AG08395 (cell line): ENCODE results near the gene FAM234B.

Source experiments
- DNase-seq: peaks from one replicate; pipeline ENCODE4 v3.0.0; 2012; ENCODE audit warnings: mixed read lengths, low spot score

FAM234B gene

DNA sequence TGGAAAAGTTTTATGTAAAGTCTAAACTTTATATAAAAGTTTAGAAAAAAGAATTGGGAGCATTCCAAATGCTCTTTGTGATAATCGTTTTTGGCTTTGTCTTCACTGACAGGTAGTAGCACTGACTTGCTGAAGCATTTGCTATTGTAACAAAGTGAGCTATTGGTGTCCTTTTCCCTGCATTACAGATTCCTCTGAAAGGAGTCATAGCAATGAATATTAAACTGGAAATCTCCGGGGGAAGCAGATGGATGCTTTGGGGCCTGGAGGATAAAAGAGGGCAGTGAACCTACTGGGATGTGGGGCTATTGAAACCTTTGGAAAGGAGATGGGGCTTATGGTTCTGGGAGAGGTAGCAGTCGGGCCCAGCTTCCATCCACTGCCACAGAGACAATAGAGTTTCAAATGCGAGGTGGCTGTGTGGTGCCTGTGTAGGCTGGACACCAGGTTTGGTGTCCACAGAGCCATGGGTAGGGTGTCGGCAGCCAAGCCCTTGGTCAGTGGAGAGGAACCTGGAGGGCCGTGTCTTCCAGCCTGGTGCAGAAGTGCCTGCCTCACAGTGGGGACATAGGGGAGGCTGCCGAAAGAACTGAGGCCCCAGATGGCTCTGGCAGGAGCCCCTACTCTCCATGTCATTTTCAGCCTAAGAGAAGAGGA, 49.1 kb downstream of the FAM234B start:
- DNase-seq = peak; percentile 48

DNA sequence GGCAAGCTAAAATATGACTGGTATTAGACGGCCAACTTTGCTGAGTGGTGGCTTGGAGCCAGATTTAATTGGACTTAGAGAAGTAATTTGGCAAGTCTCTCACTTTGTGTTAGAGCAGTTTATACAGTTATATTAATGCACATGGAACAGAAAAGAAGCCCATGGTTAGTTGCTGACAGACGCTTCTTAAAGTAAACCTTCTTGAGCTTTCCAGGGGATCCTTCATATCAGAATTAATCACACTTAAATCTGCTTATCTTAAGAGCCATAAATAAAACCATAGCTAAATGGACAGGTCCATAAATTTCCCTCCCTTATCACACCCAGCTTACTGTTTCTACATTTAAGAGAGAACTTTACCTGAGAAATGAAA, 49.7 kb downstream of the FAM234B start:
- DNase-seq = no peak

DNA sequence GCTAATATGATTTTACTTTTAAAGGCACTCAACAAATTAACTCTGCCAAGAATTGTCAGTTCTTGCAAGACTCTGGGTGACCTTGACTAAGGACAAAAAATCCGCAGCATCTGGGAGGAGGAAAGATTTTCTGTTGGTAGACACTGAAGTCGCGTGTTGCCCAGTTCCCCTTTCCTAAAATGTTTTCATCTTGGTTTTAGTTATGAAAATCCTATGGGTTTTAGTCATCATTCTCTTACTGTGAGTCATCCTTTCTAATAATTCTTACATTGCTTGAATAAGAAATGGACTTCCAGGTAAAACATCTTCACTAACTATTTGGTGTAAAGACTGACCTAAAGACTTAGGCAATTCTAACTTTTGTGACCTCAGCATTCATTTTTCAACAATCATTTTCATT, 50.2 kb downstream of the FAM234B start:
- DNase-seq = peak; percentile 65

DNA sequence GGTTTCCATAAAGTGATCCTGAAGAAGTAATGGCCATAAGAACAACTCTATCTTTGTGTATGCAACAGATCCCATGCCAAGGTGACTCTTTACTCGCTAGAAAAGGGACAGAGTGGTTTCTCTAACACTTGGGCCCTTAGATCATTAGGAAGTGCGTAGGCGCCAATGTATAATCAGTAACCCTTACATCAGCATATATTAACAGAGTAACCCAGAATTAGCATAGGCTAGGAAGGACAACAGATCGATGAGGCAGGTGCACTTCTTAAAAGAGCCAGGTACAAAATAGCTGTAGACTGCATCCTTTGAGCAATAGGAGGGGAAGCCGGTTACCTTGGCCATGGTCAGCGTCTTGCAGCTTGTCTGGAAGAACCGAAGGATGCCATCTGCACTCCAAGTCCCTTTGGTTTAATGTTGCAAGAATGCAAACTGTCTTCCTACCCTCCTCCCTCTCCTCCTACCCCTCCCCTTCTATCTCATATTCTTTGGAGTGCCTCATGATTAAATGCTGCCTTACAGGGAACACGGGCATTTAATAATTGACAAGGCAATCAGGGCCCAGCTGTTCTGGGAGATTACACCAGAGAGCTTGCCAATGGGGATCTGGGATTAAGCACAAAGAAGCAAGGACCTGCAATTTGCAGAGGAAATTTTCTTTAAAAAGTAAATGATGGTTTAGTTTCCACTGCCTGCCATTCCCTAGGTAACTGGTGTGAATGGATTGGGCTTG, 51.2 kb downstream of the FAM234B start:
- no peak for DNase-seq

DNA sequence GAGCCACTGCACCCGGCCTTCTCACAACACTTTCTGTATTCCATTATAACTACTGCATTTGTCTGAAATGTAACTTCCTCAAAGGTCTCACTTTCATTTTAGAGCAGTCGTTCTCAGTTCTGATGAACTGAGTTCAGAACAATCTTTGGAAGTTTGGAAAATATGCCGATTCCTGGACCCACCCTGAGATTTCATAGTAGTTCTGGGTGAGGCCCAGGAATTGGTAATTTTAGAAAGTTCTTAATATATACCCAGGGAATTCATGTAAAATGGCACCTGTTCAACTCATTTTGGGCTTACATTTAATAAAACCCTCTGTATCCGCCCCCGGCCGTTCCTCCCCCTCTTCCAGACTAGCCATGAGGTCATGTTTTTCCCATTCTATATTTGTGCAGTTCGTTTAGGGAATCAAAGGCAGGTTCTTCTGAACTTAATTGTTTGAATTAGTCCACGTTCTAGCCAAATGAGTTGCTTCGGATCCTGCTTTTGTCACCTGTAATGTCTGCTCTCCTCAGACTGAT, 53.4 kb downstream of the FAM234B start:
- peak; percentile 8 for DNase-seq

DNA sequence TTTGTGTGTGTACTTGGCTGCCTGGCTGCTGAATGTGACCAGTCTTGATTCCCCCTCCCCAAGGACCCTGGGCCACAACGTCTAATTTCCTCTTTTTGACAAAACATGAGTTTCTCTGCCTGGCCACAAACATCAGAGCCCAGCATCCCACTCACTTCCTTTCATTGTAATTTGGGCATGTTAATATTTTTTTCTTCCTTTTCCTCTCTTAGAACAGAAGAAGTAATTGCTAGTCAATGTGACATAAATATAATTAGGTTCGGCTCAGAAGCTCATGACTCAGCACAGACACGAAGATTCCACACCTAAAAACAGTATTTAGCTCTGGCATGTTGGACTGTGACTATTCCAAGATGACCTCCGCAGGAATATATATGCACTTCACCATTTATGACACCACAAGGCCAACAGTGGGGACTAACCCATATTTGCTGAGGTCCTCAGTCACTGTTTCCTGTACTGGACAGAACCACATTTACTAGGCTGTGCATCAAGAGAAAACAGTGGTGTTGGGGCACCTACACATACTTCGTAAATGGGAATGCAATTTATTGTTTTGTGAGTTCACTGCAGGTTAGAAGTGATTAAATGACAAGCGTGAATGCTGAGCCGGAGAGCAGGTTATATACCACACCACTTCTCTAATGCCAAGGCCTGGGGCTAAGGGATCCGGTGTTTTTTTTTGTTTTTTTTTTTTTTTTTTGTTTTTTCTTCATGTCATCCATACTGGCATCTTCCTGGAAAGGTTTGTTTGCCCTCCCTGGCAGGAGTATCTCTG, 55.1 kb downstream of the FAM234B start:
- no peak for DNase-seq

DNA sequence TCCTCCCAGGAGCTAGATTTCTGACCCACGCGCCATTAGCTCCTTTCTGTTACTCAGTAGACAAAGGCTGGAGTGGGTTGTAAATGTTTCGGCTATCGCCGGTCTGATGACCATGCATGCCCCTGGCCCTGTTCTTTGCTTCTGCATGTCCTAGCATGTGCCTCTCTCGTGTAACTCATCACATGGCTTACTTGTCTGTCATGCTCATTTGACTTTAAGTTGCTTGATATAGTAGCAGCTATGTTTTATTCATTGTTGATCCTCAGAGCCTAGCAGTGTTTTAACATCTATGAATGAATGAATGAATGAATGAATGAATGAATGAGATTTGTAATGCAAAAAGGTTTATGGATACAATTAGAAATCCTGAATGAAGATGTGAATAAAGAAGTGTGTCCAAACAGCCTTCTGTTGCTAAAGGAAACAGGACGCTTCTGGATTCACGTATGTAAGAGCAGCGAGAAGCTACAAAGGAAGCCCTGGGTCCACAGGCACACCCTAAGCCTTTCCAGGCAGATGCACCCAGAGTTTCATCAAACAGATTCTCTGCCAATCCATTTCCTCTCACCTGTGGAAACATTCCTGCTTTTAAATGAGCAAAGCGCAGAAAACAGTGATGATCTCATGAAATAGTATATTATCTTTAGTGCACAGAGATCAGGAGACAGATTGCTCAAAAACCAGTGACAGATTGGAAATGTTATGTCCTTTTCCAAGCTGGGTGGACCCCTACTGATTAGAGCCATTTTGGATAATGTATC, 55.8 kb downstream of the FAM234B start:
- no peak for DNase-seq

DNA sequence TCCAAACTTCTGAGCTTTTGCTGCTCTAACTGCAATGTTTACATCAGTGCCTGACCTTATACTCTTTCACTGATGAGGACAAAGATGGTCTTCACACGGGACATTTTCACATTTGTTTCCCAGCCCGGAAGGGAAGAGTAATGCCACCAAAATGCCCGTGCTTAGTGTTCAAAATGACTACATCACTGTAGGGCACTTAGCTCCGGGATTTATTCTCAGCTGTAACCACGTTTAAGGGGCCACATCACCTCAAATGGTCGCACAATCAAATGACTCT, 56.4 kb downstream of the FAM234B start:
- no peak for DNase-seq

DNA sequence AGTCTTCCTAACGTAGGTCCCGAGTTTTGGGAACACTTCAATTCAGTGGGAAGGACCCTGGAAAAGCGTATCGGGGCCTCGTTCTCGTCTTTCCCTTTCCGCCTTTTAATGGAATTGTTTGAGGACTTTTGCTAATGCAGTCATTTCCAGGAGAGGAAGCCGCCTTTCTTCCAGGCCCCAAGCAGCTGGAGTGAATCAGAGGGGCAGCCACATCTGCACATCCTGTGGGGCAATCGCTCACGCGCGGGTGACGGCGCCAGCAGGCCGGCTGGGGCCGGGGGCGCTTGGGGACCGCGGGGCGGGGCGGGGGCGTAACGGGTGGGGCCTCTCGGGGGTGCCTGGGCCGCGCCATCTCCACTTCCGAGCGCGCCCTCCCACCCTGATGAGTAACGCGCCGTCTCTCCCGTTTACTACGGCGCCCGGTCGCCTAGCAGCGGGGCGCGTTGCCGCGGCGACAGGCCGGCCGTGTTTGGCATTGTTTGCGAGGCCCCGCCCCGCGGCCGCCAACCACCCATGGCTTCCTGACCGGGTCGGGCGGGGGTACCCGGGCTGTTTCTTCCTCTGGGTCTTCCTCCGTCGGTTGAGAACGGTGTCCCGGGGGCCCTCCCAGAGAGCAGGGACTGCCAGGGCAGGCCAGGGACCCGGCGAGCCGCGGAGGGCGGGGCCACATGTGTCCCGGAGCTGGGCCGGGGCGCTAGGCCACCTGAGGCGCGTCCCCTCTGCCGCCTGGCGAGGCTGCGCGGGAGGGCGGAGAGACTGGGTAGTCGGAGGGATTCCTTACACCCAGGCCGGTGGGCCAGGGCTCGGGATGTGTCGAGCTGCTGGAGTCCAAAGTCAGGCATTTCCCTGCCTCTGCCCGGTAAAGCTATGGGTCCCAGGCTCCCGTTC, 56.9 kb downstream of the FAM234B start:
- peak; percentile 94 for DNase-seq

DNA sequence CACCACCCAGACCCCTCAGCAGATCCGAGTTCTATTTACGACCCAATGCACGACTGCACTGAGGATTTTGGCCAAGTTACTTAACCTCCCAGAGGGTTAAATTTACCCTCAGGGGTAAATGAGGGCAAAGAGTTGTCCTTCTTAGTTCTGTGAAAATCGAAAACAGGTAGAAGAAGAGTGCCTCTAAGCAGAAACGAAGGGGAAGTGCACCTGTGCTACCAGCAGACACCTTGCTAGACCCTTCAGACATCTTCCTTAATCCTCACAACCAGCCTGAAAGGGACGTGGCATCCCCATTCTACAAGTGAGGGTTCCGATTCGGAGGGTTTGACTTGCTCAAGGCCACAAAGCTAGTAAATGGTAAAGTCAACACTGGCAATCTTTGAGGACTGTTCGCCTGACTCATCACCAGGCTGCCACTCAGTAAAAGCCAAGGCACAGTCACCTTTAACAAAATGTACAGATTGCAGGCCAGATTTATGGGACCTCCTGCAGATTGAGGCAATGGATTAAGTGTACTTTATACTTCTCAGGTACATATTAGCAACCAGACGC, 57.7 kb downstream of the FAM234B start:
- peak; percentile 13 for DNase-seq

DNA sequence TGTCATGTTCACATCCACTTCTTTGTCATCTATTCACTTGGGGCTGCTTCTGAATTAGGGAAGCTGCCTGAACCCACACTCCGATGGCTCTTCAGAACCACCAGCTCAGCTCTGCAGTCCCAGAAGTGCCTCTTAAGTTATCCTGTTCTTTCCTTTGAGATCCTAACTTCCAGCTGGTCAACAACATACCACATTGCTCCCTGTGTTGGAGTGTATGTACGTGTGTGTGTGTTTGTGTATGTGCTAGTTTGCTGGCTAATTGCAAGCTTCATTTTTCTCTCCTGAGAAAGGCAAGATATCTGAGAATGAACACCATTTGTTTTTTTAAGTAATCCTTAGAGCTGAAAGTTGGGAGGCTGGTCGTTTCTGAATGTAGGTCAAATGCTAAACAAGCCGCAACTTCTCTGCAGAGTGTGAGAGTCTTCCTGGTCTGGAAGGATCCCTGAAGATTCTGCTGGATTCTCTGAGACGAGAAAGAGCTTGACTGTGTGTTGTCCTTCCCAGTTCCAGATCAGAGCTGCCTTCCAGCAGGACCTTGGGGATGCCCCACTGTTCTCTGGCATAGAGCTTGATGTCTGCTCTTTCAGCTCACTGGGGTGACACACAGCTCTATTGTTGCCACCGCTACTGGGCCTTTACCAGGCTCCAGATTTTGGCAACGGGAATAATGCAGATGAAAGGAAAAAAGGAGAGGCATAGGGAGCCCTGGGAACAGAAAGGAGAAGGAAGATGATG, 58.4 kb downstream of the FAM234B start:
- peak; percentile 24 for DNase-seq

DNA sequence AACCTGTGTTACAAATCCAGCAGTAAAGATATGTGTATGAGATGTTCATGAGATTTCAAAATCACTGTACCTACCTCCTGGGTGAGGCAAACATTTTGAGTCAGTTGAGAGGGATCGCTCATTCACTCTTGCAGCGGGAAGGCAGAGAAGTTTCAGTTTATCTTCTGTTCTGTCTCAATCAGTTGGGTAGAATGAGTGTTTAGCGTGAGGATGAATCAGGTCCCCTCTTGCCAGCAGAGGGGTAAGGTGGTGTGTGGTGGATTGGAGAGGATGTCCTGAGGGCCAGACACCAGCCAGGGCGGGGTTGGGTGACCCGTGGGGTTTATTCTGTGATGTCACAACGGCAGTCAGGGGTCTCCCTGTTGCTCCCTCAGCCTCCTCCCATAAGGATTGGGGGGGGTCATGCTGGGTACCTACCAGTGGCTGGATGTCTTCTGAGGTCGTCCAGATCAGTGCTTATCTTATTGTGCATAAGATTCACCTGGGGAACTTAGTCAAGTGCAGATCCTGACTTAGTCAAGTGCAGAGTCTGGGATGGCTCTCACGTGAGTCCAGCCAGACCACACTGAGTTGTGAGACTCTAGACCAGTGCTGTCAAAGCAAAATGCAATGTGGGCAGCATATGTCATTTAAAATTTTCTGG, 59.3 kb downstream of the FAM234B start, which contains the start of gene GSG1:
TSS of gene GSG1 (minus strand) at position 277 of the 643 bp plus-strand sequence. CDS start at position 122, 155 bp downstream.
- DNase-seq = peak; percentile 8

DNA sequence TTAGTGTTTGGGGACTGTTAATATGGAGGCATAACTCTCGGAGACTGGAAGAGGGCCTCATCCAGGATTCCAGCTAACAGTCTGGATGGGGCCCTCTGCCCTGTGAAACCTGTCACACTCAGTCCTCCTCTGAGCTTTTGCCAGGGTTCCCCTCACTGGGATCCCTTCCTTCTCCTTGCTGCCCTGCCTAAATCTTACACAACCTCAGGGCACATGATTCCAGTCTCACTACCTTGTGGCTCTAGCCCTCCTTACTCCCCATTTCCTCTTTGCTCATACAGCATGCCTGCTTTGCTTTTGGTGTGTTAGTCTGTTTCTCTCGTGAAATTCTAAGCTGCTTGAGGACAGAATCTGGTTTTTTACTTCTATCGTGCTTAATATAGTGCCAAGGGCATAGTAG, 60.2 kb downstream of the FAM234B start:
- no peak for DNase-seq

DNA sequence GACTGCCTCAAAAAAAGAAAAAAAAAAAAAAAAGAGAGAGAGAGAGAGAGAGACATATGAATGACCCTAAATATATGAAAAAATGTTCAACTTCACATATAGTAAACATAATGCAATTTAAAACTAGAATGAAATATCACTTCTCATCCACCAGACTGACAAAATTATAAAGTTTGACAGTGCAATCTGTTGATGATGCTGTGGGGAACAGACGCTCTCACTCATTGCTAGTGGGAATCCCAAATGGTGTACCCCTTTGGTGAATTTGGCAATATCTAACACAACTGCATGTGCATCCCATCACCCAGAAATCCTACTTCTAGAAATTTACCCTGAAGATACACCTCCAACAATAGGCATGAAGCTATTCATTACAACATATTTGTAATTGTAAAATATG, 61.6 kb downstream of the FAM234B start:
- DNase-seq = no peak

DNA sequence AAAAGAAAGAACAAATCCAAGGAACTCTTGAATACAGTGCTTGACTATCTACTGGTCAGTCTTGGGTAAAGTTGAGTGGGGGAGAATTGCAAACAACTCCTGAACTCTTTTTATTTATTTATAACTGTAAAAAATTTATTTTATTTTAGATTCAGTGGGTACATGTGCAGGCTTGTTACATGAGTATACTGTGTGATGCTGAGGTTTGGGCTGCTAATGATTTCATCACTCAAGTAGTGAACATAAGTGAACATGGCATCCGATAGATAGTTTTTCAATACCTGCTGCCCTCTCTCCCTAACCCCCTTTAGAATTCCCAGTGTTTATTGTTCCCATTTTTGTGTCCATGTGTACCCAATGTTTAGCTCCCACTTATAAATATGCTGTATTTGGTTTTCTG, 62.5 kb downstream of the FAM234B start:
- no peak for DNase-seq

DNA sequence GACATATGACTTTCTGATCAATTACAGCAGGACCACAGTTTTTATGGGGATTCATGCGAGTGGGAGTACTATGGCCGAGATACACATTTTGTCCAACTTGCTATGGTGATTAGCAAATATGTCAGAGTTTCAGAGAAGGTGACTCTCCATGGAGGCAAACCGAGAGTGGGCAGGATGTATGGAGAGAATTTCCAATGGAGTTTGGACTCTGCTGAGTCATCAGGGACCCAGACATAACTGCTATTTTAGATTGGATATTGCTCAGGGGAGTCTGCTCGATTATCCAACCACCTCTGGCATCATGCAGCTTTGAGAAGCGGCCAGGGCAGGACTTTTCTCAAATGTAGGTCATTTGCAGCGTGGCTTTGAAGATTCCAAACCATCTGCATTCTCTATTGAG, 68.8 kb downstream of the FAM234B start:
- DNase-seq = no peak

DNA sequence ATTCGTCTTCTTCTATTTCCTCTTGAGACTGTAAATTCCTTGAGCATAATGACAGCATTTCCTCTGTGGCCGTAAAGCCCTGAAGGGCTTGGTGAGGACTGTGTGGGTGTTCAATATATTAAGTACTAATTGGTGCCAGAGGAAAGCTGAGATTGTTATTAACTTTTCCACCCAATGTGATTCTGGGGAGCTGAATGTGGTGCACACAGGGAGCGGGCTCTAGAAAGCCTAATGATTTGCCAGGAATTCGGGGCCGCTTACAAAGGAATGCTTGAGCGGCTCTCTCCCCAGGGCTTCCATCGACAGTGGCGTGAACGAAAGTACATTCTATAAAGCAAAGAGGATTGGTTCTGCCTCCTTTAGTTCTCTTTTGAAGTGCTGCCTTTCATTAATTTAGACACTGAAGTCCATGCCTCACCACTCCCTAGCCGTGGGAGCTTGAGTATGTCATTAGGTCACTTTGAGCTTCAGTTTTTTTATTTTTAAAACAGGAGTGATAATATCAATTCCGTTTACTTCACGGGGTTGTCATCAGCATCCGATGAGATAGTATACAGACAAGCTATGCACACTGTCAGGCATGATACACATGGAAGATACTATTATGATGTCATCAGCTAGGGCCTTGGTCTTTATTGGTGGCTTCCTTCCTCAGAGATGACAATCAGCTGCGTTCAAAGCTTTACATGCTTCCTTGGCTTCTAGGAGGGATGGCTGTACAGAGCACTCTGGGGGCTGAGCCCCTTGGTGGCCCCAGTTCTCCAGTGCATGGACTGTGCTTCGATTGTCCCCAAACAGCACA, 70.3 kb downstream of the FAM234B start:
- no peak for DNase-seq

DNA sequence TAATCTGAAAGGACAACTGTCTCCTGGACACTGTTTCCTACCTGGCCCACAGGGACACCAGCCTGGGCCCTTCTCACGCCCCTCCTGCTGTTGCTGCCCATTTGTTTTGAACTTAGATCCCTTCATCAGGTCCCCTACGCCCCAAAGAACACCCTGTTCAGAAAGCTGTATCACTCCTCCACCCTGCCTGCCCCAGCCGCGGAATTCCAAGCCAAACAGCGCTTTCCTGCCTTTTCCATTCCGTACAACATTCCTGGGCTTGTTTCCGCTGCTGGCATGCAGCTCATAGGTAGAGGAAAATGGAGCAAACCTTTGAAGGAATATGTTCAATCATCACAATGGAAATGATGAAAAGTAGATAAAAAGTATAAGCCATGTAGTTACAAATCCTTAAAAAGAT, 72.1 kb downstream of the FAM234B start:
- DNase-seq = no peak

DNA sequence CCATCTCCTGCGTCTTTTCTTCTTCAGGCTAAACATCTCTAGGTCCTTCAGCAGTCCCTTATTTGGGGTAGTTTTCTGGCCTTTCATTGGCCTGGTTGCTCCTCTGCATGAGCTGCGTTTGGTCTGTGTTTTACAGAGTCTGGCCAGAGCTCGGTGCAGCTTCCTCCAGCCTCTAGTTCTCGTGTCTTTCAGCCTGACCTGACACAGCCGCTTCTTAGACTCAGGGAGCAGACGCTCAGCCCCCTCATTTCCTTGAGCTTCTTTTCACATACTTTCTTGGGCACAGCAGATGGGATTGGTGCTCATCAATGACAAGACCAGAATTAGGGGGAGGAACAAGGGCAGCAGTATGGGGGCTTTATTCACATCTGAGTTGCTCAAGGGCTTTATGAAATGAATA, 72.8 kb downstream of the FAM234B start:
- DNase-seq = no peak
